ENCODE measurements around the gene DNMT3A.

The DNMT3A gene

GRCh38 chr2:25255745-25256487, 85.8 kb downstream of the DNMT3A start:
- DNase-seq (ENCODE audit: extremely low read depth, low read depth) = no peak
- no peak for TF ChIP-seq CTCF (IDR thresholded peaks at IDR 0.05; ENCODE audit: low read depth, low read length)

- DNase-seq (ENCODE audit: extremely low read depth, low read depth) = no peak
- TF ChIP-seq CTCF (IDR thresholded peaks at IDR 0.05; ENCODE audit: low read depth, low read length) = no peak
These were observed 86.8 kb downstream of the DNMT3A start for GRCh38 chr2:25254961-25255360.

- DNase-seq (ENCODE audit: extremely low read depth, low read depth) = no peak
- no peak for TF ChIP-seq CTCF (IDR thresholded peaks at IDR 0.05; ENCODE audit: low read depth, low read length)
These were observed 88.5 kb downstream of the DNMT3A start for GRCh38 chr2:25253153-25253626.

GRCh38 chr2:25252291-25253152, 89.2 kb downstream of the DNMT3A start:
- DNase-seq (ENCODE audit: extremely low read depth, low read depth) = no peak
- no peak for TF ChIP-seq CTCF (IDR thresholded peaks at IDR 0.05; ENCODE audit: low read depth, low read length)

- DNase-seq (ENCODE audit: extremely low read depth, low read depth) = no peak
- no peak for TF ChIP-seq CTCF (IDR thresholded peaks at IDR 0.05; ENCODE audit: low read depth, low read length)
These were observed 90.1 kb downstream of the DNMT3A start for GRCh38 chr2:25251422-25252273.

GRCh38 chr2:25251071-25251421, 90.7 kb downstream of the DNMT3A start:
- no peak for DNase-seq (ENCODE audit: extremely low read depth, low read depth)
- no peak for TF ChIP-seq CTCF (IDR thresholded peaks at IDR 0.05; ENCODE audit: low read depth, low read length)

Measured in AG09319 (cell line).